ENCODE results near the gene TBC1D5.

The TBC1D5 gene

GRCh38 chr3:17592956-17593355 lies 149.5 kb downstream of the TBC1D5 start:
- DNase-seq (ENCODE audit: low read depth in 1 of 2, low spot score in 1 of 2): no peak

DNA sequence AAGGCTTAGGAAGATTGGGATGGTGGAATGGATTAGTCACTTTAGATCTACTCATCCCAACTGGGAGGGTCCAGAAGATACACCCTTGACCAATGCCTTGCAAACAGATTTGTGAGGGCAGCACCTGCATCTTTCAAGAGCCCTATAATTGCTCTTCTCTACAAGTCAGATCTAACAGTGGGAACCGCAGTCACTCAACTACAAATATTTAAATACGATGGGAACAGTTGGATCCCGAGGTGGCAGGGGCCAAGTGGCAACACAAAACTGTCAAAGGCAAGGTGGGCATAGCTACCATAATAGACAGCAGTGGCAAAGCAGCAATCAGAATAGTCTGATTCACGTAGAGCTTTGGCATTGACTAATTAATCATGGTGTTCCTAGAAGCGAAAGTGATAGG lies 152.0 kb downstream of the TBC1D5 start:
- no peak for DNase-seq (ENCODE audit: low read depth in 1 of 2, low spot score in 1 of 2)

- DNase-seq (ENCODE audit: low read depth in 1 of 2, low spot score in 1 of 2): no peak
Measured at GRCh38 chr3:17589888-17590287, 152.5 kb downstream of the TBC1D5 start.

- no peak for DNase-seq (ENCODE audit: low read depth in 1 of 2, low spot score in 1 of 2)
Measured at GRCh38 chr3:17588422-17588821, 154.0 kb downstream of the TBC1D5 start.

DNA sequence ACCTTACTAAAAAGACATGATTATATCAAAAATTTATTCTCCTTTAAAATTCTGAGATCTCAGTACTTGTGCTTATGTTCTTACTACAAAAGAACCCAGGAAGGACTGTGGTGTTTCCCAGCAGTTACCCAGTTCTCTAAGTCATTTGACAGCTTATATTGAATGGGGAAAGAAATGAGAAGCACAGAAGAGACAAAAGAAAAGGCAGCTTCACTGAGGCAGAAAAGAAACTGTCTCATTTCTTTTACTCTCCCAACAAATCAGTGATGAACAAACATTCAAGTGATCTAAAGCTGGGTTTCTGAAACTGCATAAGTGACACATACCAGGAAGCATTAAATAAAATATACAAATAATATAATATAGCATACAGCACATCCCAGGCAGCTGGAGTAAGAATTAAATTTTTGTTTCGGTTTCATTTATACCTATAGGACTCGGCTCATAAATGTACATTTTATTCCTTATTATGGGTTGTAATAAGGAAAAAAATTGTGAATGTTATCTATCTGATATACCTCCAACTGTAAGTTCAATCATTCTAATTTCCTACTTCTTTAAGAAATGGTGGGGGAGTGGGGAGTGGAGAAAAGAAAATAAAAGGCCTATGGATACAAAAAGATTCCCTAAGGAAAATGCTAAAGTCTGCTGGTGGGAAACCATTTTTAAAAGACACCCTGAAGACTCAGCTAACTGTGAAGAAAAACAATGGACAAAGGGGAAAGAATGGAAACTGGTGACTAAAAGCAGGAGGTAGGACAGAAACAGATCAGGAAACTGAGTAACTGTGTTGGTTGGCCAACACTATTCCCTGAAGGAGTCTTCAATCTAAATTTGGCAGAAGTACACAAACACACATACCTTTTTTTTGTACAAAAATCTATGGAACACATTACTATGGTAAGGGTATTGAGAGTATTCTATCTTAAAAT lies 156.8 kb downstream of the TBC1D5 start:
- DNase-seq (ENCODE audit: low read depth in 1 of 2, low spot score in 1 of 2): no peak

DNA sequence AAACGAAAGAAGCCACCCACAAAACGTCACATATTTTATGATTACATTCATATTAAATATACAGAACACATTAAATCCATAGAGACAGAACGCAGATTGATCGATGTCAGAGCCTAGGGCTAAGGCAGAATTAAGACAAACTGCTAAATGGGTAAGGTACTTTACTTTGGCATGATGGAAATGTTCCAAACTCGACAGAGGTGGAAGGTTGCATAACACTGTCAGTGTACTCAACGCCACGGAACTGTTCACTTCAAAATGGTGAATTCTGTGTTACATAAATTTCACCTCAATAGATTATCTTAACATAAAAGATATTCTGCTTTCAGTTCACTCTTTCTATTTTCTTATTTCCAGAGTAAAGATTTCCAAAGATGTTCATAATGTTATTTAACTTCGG lies 158.4 kb downstream of the TBC1D5 start:
- DNase-seq (ENCODE audit: low read depth in 1 of 2, low spot score in 1 of 2): no peak

DNA sequence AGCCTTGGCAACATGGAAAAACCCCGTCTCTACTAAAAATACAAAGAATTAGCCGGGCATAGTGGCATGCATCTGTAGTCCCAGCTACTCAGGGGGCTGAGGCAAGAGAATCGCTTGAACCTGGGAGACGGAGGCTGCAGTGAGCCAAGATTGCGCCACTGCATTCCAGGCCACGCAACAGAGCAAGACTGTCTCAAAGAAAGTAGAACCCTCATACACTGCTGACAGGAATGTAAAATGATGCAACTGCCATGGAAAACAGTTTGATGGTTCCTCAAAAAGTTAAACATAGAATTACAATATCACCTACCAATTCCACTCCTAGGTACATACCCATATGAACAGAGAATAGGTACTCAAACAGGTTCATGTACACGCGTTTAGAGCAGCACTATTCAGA lies 158.9 kb downstream of the TBC1D5 start:
- DNase-seq (ENCODE audit: low read depth in 1 of 2, low spot score in 1 of 2): no peak

- no peak for DNase-seq (ENCODE audit: low read depth in 1 of 2, low spot score in 1 of 2)
Measured at GRCh38 chr3:17581421-17582080, 160.9 kb downstream of the TBC1D5 start.

- no peak for DNase-seq (ENCODE audit: low read depth in 1 of 2, low spot score in 1 of 2)
Measured at GRCh38 chr3:17580901-17581300, 161.5 kb downstream of the TBC1D5 start.

DNA sequence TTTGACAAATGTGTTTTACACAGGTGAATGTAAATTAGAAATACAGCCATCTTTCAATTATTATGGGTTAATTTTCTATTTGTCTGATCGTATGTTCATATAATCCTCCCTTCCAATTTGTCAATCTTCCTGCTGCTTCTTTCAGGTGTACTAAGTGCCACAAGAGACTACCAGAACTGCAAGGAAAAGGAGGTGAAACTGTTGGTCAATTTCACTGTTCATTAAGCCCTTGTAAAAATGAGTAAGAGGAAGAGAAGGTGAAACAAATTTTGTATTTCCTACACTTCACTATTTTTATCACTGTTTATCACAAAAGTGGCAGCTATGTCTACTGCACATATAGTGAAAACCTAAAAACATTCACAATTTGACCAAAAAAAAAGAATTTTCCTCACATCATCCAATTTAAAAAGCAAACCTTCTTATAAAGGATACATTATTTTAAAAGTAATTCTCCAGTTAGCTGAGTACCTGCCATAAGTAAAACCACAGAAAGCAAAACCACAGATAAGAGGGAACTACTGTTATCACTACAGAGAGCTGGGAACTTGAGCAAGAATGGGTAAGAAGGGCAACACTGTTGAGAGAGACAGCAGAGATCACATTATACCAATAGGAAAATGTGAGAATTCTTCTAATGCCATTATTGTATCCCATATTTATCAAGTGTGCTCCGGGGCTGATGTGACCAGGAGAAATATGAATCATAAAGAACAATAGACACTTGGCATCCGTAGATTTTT lies 163.0 kb downstream of the TBC1D5 start:
- DNase-seq (ENCODE audit: low read depth in 1 of 2, low spot score in 1 of 2): no peak

GRCh38 chr3:17577796-17578520 lies 164.5 kb downstream of the TBC1D5 start:
- no peak for DNase-seq (ENCODE audit: low read depth in 1 of 2, low spot score in 1 of 2)

DNA sequence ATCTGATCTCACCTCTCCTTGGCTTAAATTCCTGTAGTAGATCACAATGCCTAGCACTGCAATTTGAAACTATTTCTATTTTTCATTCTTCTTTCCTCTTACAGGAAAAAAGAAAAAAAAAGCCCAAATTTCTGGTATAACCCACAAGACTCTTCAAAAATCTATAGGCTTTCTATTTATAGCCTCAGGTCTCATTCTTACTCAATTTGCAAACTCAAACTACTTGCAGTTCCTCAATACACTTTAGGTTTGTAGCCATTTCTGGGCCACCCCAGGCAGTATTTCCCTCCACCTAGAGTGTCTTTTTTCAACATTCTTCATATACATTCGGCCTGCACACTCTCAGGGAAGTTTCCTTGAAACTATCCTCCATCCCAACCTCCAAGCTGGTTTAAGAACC lies 169.0 kb downstream of the TBC1D5 start:
- no peak for DNase-seq (ENCODE audit: low read depth in 1 of 2, low spot score in 1 of 2)

DNA sequence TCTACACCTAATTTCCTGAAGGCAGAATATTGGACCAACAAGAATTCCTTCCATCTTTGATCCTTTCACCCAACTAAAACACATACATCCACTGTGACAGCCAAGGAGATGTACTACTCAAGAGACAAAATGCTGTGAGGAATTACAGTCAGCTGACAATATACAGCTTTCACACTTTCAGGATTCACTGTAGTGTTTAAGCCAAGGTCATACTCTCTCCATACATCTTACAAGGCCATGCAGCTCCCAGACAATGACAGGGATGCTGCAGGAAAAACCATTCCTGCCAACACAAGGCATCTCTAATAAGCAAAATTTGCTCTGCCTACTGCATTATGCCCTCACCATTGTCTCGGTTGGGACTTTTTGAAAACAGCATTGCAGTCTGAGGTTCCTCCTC lies 170.7 kb downstream of the TBC1D5 start:
- no peak for DNase-seq (ENCODE audit: low read depth in 1 of 2, low spot score in 1 of 2)

GRCh38 chr3:17562845-17563244 lies 179.6 kb downstream of the TBC1D5 start:
- DNase-seq (ENCODE audit: low read depth in 1 of 2, low spot score in 1 of 2): no peak

DNA sequence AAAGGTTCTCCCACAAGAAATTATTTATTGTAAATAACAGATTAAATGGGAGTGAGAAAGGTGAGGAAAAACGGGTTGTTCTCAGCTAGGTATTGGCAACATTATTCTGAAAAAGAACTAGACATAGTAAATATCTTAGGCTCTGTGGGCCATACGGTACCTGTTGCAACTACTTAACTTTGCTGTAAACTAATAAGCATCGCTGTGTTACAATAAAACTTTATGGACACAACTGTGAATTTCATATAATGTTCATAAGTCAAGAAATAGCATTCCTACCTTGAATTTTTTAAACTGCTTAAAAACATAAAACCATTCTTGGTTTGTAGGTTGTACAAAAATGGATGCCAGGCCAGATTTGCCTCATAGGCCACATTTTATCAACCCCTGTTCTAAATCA lies 183.9 kb downstream of the TBC1D5 start:
- DNase-seq (ENCODE audit: low read depth in 1 of 2, low spot score in 1 of 2): no peak

DNA sequence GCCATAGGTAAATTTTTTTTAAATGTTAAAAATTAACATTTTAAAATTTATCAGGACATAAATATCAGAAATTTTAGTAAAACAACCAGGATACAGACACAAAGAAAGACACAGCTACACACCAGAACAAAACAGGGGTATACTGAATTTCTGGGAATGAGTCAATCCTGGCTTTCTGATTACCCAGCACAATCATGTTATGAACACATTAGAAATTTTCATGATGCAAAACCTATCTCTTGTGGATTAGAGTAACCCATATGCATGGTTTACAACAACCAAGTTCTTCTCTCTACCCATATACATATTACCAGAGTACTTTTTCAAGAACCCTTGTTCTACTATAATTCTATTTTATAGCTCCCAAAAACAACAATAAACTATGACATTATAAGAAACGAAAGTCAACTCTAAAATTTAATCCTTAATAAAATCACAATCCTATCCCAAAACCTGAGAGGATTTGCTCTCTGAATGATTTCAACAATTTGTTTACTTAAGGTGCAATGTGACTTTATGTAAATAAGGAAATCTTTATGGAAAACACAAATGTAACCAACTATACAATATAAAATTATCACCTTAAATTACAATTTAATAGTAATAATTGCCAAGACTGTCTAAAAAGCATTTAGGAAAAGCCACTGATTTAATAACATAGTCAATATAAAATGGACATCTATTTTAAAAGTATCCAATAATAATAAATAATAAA lies 184.5 kb downstream of the TBC1D5 start:
- no peak for DNase-seq (ENCODE audit: low read depth in 1 of 2, low spot score in 1 of 2)

GRCh38 chr3:17555525-17555924 lies 186.9 kb downstream of the TBC1D5 start:
- no peak for DNase-seq (ENCODE audit: low read depth in 1 of 2, low spot score in 1 of 2)

- DNase-seq (ENCODE audit: low read depth in 1 of 2, low spot score in 1 of 2): no peak
Measured at GRCh38 chr3:17554078-17554477, 188.4 kb downstream of the TBC1D5 start.

GRCh38 chr3:17553080-17553479 lies 189.4 kb downstream of the TBC1D5 start:
- DNase-seq (ENCODE audit: low read depth in 1 of 2, low spot score in 1 of 2): no peak

DNA sequence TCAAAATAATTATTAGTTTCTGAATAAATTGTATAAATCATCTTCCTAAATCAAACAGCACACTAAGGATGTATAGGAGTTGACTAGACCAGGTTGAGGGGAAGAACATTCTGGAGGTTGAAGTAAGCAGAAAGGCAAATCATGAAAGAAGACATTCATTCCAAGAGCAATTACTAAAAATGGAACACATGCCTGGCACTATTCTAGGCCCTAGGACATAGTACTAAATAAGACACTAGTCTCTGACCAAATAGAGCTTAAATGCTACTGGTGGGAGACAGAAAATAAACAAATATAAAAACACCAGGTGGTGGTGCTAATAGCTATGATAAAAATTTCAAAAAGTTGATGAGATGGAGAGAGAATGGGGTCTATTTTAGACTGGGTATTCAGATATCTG lies 190.1 kb downstream of the TBC1D5 start:
- no peak for DNase-seq (ENCODE audit: low read depth in 1 of 2, low spot score in 1 of 2)

DNA sequence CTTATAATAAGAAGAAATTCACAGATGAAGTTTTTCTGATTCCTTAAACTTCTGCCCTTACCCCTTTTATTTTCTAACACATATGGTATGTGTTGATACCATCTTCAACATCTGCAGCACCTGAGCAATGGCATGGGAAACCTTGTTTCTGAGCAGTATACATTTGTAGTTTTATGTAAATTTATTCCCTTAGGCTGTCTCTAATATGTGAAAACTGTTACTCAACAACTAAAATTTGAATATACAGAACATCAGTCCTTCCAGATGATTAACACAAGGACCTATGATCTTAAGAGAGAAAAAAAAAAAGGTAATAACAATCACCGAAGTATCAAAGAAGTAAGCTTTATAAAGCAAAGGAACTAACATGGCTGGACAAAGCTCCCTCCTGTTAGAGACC lies 190.5 kb downstream of the TBC1D5 start:
- no peak for DNase-seq (ENCODE audit: low read depth in 1 of 2, low spot score in 1 of 2)

Measured in activated T-helper 1 cell treated with anti-CD3 and anti-CD28 coated beads, Interleukin-2, amount 50 U/mL, for 16 hours (primary cell).